Muscle layer of colon (tissue), 2 donors: ENCODE results near the gene STX2.
A peak's percentile ranks its signal among the peaks of the same experiment; 100 is the strongest.
"Not testable (repeated sequence)": the region's sequence is repeated elsewhere in the genome, so short reads cannot be mapped to it uniquely, and the experiment has no call there.

Experiments used
- H3K27ac ChIP-seq: one replicate; pipeline ENCODE4 v1.7.0; 2013; ENCODE audit warnings: low read depth, mild to moderate bottlenecking, low read length, moderate library complexity
- H3K27me3 ChIP-seq, 2 donors: one replicate each; pipeline ENCODE4 v1.7.0; 2013; ENCODE audit warnings: low read length in 2 of 2, mild to moderate bottlenecking in 2 of 2; ENCODE audit not compliant: insufficient read depth in 2 of 2, control insufficient read depth in 1 of 2
- H3K36me3 ChIP-seq: one replicate; pipeline ENCODE4 v1.7.0; 2013; ENCODE audit warnings: mild to moderate bottlenecking, low read length; ENCODE audit not compliant: insufficient read depth
- H3K4me1 ChIP-seq: one replicate; pipeline ENCODE4 v1.7.0; 2013; ENCODE audit warnings: mild to moderate bottlenecking, low read length; ENCODE audit not compliant: insufficient read depth
- H3K4me3 ChIP-seq, 2 donors: one replicate each; pipeline ENCODE4 v1.7.0; 2013; ENCODE audit warnings: low read length in 2 of 2, low read depth in 1 of 2, mild to moderate bottlenecking in 1 of 2, moderate library complexity in 1 of 2
- H3K9ac ChIP-seq: one replicate; pipeline ENCODE4 v1.7.0; 2013; ENCODE audit warnings: low read length
- H3K9me3 ChIP-seq: one replicate; pipeline ENCODE4 v1.7.0; 2013; ENCODE audit warnings: mild to moderate bottlenecking, low read length
- donor health status: abdominal sarcoma.
- donor health status: Adenocarcinoma of cecum.

The STX2 gene

DNA sequence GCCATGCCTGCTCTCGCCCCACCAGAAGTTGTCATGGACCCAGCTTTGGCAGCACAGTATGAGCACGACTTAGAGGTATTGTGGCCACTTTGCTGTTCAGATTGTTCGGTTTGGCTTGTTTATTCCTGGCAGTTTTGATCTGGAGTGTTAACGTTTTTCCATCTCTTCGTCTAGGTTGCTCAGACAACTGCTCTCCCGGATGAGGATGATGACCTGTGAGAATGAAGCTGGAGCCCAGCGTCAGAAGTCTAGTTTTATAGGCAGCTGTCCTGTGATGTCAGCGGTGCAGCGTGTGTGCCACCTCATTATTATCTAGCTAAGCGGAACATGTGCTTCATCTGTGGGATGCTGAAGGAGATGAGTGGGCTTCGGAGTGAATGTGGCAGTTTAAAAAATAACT is 36.7 kb upstream of the STX2 start:
- H3K4me1 ChIP-seq = peaks cover 22% of the 10 kb centered on the region
- not testable (repeated sequence) for H3K27me3 ChIP-seq, H3K27ac ChIP-seq, H3K9ac ChIP-seq, H3K4me3 ChIP-seq, H3K9me3 ChIP-seq
- H3K36me3 ChIP-seq = peaks cover 39% of the 10 kb centered on the region

DNA sequence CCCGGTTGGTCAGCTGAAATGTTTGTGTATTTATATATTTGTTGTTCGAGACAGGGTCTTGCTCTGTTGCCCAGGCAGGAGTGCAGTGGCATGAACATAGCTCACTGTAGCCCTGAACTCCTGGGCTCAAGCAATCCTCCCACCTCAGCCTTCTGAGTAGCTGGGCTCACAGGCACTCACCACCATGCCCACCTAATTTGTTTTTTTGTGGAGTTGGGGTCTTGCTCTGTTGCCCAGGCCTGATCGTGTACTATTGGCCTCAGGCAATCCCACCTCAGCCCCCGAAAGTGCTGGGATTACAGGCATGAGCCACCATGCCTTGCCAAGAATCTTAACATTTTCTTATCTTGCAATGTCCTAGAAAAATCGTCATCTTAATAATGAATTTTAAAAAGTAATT is 36.1 kb upstream of the STX2 start:
- Histone ChIP-seq H3K36me3 (peaks cover 39% of the 10 kb centered on the region), H3K4me1 (peaks cover 23% of the 10 kb centered on the region), H3K27ac (no peak overlapping the region), H3K9me3 (no peaks in the 10 kb centered on the region), H3K9ac (no peak overlapping the region), H3K27me3 (no peaks in the 10 kb centered on the region), H3K4me3 (no peak overlapping the region)

- Histone ChIP-seq H3K27ac (no peak overlapping the region), H3K27me3 (no peaks in the 10 kb centered on the region), H3K4me3 (no peak overlapping the region), H3K9me3 (no peaks in the 10 kb centered on the region), H3K9ac (no peak overlapping the region), H3K4me1 (peaks cover 23% of the 10 kb centered on the region), H3K36me3 (peaks cover 39% of the 10 kb centered on the region)
Measured at GRCh38 chr12:130874696-130875095, 35.6 kb upstream of the STX2 start.

DNA sequence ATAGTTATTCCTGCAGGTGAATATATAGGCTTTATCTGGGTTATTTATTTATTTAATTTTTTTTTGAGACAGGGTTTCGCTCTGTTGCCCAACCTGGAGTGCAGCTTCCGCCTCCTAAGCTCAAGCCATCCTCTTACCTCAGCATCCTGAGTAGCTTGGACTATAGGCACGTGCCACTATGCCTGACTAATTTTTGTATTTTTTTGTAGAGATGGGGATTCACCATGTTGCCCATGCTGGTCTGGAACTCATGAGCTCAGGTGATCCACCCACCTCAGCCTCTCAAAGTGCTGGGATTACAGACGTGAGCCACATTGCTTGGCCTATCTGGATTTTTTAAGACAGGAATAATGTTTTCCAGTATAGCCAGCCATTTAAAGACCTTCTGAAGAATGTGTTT is 34.8 kb upstream of the STX2 start:
- H3K4me3 ChIP-seq = no peak overlapping the region
- no peak overlapping the region for H3K9ac ChIP-seq
- H3K4me1 ChIP-seq = peaks cover 23% of the 10 kb centered on the region
- no peak overlapping the region for H3K27ac ChIP-seq
- no peaks in the 10 kb centered on the region for H3K27me3 ChIP-seq
- H3K36me3 ChIP-seq = peaks cover 39% of the 10 kb centered on the region
- no peaks in the 10 kb centered on the region for H3K9me3 ChIP-seq

GRCh38 chr12:130873106-130873795 is 34.2 kb upstream of the STX2 start:
- no peak overlapping the region for H3K27ac ChIP-seq
- peaks cover 23% of the 10 kb centered on the region for H3K4me1 ChIP-seq
- H3K4me3 ChIP-seq = peak overlapping the region; percentile 82 to 85
- H3K9me3 ChIP-seq = no peaks in the 10 kb centered on the region
- H3K27me3 ChIP-seq = no peaks in the 10 kb centered on the region
- peaks cover 39% of the 10 kb centered on the region for H3K36me3 ChIP-seq
- H3K9ac ChIP-seq = peak overlapping the region; percentile 84

DNA sequence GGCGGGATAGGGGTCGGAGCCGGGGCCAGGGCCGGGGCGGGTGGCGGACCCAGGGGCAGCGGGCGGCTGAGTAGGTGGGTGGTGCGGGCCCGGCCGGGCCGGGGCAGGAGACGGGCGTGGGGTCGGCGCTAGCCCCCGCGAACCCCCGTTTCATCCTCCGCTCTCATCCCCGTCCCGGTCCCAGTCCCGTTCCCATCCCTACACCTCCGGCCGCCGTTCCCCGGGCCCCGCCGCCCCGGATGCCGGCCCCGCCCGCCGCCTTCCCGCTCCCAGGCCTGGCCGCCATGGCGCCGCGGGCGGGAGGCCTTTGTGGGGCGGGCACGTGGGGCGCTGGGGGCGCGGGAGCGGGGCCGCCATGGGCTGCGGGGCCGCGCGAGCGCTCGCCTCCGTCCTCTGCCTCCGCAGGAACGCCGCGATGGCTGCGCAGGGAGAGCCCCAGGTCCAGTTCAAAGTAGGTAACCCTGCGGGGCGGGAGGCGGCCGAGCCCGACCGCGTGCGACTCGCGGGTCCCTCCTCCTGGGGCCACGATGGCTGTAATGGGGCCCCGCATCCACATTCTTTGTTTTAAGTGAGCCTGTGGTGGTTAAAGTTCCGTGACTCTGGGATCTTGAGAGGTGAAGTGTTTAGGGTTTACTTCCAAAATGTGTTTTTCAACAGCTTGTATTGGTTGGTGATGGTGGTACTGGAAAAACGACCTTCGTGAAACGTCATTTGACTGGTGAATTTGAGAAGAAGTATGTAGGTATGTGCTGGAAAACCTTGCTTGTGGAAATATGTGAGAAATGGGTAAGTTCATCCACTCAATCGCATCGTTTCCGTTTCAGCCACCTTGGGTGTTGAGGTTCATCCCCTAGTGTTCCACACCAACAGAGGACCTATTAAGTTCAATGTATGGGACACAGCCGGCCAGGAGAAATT is 33.4 kb upstream of the STX2 start:
- Histone ChIP-seq H3K36me3 (peaks cover 39% of the 10 kb centered on the region), H3K4me1 (peaks cover 23% of the 10 kb centered on the region), H3K9me3 (no peaks in the 10 kb centered on the region), H3K9ac (peak overlapping the region; percentile 84), H3K27me3 (no peaks in the 10 kb centered on the region), H3K4me3 (peak overlapping the region; percentile 82 to 85), H3K27ac (peak overlapping the region; percentile 57)

- Histone ChIP-seq H3K36me3 (peaks cover 39% of the 10 kb centered on the region), H3K9ac (peak within 1 kb of the TSS; percentile 84), H3K9me3 (no peaks in the 10 kb centered on the region), H3K4me1 (peaks cover 23% of the 10 kb centered on the region), H3K27ac (peak within 1 kb of the TSS; percentile 78), H3K4me3 (peak within 1 kb of the TSS; percentile 82 to 85), H3K27me3 (no peaks in the 10 kb centered on the region)
Measured at GRCh38 chr12:130871286-130872178, 32.5 kb upstream of the STX2 start, which contains the start of gene RAN. Gene RAN (plus strand): TSS chr12:130872066. CDS start chr12:130872594, 528 bp downstream.

DNA sequence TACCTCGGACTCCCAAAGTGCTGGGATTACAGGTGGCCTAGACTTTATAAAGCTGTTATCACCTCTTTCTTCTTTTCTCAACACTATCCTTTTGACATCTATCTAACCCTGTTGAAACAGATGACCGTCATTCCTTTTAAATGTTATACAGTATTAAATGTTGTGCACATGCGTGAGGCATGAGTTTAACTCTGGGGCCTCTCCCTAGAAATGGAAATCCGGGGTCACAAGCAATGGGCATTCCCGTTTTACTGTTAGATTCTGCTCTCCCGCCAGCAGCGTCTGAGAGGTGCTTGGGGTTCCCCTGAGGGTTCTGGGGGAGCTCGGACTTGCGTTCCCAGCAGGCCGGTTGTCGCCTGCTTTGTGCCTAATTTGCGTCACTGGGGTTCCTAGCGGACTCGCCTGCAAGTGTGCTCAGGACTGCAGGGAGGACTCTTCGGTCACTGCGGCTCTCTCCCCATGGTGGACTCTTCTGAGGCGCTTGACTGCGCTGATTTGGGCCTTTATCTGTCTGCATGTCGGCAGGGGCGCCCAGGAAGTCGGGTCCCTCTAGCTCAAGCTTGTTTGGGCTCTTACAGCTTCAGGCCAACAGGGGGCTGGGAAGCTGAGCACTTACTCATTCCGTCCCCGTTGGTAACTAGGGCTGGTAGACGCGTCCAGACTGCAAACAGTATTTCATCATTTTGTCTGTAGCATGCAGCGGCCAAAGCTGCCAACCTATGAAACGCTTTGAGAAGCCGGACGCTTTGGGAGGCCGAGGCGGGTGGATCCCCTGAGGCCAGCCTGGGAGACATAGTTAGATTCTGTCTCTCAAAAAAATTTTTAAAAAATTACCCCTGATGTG is 31.6 kb upstream of the STX2 start:
- Histone ChIP-seq H3K27me3 (no peaks in the 10 kb centered on the region), H3K4me3 (peak overlapping the region; percentile 45 to 58)

DNA sequence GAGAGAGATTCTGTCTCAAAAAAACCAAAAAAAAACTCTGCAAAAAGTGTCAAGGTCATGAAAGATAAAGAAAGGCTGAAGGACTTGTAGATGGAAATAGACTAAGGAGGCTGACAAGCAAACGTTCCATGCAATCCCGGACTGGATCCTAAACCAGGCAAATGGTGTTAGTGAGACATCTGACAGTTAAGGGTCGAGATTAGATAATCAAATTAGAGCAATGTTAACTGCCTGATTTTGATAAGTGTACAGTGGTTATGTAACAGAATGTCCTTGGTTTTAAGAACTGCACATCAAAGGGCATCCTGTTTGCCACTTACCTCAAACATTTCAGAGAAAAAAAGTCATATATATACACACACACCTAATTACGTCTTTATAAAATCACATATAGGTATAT is 29.4 kb upstream of the STX2 start:
- Histone ChIP-seq H3K36me3 (peaks cover 8% of the 10 kb centered on the region), H3K9ac (no peak overlapping the region), H3K27ac (no peak overlapping the region), H3K9me3 (no peaks in the 10 kb centered on the region), H3K27me3 (no peaks in the 10 kb centered on the region), H3K4me1 (peaks cover 16% of the 10 kb centered on the region), H3K4me3 (no peak overlapping the region)

More for the DNA sequence above, 31.6 kb upstream of the STX2 start:
- Histone ChIP-seq H3K36me3 (peaks cover 30% of the 10 kb centered on the region), H3K9me3 (no peaks in the 10 kb centered on the region), H3K4me1 (peaks cover 23% of the 10 kb centered on the region), H3K27ac (peak overlapping the region; percentile 78), H3K9ac (no peak overlapping the region)

GRCh38 chr12:130863298-130863697 is 24.2 kb upstream of the STX2 start:
- H3K9me3 ChIP-seq = no peaks in the 10 kb centered on the region
- H3K27ac ChIP-seq = no peak overlapping the region
- no peaks in the 10 kb centered on the region for H3K36me3 ChIP-seq
- no peaks in the 10 kb centered on the region for H3K27me3 ChIP-seq
- no peak overlapping the region for H3K9ac ChIP-seq
- H3K4me3 ChIP-seq = no peak overlapping the region
- no peaks in the 10 kb centered on the region for H3K4me1 ChIP-seq
